ENCODE results near the gene MEF2B.

MEF2B gene

DNA sequence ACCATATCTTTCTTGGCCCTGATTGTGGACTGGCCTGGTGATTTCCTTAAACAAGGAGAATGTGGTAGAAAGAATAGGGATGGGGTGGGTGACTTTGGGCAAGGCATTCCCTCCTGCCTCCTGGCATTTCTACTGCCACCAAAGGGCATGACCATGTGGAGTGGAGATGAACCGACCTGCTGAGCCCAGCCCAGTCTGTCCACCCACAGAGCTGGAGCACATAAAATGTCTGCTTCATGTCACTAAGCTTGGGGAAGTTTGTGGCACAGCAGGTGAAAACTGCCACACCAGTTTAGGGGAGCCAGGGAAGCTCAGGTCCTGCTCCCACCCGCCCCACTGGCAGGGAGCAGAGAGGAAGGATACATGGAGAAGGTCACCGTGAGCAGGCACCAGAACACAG is 38.1 kb downstream of the MEF2B start:
- Mint-ChIP-seq H3K27ac (no peak overlapping the region), H3K9me3 (peaks cover 6% of the 10 kb centered on the region), H3K27me3 (ENCODE audit: low read depth) (no peaks in the 10 kb centered on the region), H3K4me3 (no peak overlapping the region), H3K36me3 (ENCODE audit: low read depth) (peaks cover 41% of the 10 kb centered on the region), H3K4me1 (no peaks in the 10 kb centered on the region)
- TF ChIP-seq, protein P1, sequence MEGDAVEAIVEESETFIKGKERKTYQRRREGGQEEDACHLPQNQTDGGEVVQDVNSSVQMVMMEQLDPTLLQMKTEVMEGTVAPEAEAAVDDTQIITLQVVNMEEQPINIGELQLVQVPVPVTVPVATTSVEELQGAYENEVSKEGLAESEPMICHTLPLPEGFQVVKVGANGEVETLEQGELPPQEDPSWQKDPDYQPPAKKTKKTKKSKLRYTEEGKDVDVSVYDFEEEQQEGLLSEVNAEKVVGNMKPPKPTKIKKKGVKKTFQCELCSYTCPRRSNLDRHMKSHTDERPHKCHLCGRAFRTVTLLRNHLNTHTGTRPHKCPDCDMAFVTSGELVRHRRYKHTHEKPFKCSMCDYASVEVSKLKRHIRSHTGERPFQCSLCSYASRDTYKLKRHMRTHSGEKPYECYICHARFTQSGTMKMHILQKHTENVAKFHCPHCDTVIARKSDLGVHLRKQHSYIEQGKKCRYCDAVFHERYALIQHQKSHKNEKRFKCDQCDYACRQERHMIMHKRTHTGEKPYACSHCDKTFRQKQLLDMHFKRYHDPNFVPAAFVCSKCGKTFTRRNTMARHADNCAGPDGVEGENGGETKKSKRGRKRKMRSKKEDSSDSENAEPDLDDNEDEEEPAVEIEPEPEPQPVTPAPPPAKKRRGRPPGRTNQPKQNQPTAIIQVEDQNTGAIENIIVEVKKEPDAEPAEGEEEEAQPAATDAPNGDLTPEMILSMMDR (IDR thresholded peaks at IDR 0.05; ENCODE audit: unreplicated experiment in 3 of 3): no peak

GRCh38 chr19:19126102-19126501 is 44.0 kb downstream of the MEF2B start:
- Mint-ChIP-seq H3K27me3 (ENCODE audit: low read depth) (no peaks in the 10 kb centered on the region), H3K27ac (no peak overlapping the region), H3K4me1 (no peaks in the 10 kb centered on the region), H3K36me3 (ENCODE audit: low read depth) (peaks cover 53% of the 10 kb centered on the region), H3K9me3 (peaks cover 12% of the 10 kb centered on the region), H3K4me3 (no peak overlapping the region)
- TF ChIP-seq, protein P1 (IDR thresholded peaks at IDR 0.05; ENCODE audit: unreplicated experiment in 3 of 3): no peak

DNA sequence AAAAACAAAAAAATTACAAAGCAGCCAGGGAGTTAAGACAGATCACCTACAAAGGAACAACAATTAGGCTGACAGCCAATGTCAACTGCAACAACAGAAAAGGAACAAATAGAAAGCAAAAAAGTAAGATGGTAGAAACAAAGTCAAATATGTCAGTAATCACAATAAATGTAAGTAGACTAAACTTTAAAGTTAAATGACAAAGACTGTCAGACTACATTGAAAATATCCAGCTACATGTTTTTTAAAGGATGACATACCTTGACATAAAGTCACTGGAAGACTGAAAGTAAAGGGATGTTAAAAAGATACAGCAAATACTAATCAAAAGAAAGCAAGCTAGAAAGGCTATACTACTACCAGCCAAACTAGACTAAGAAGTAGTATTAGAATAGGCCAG is 46.7 kb downstream of the MEF2B start:
- H3K36me3 Mint-ChIP-seq (ENCODE audit: low read depth): peaks cover 43% of the 10 kb centered on the region
- TF ChIP-seq, protein P1 (IDR thresholded peaks at IDR 0.05; ENCODE audit: unreplicated experiment in 3 of 3): no peak
- H3K27me3 Mint-ChIP-seq (ENCODE audit: low read depth): no peaks in the 10 kb centered on the region
- no peak overlapping the region for H3K27ac Mint-ChIP-seq
- peaks cover 12% of the 10 kb centered on the region for H3K9me3 Mint-ChIP-seq
- no peak overlapping the region for H3K4me3 Mint-ChIP-seq
- no peaks in the 10 kb centered on the region for H3K4me1 Mint-ChIP-seq

DNA sequence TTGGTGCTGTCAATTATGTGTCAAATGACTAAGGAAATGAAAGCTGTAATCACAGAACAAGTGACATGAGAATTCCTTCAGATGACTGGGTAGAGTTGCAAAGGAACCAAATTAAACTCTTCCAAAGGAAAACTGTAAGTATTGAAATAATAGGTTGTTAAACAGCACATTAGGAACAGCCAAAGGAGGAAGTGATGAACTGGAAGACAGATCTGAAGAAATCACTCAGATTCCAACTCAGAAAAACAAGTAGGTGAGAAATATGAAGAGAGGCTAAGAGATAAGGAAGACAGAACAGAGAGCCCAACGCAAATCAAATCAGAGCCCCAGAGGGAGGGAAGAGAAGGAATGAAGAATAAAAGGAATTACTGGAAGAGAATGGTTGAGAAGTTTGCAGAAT is 47.2 kb downstream of the MEF2B start:
- Mint-ChIP-seq H3K4me3 (no peak overlapping the region), H3K4me1 (no peaks in the 10 kb centered on the region), H3K27ac (no peak overlapping the region), H3K36me3 (ENCODE audit: low read depth) (peaks cover 41% of the 10 kb centered on the region), H3K9me3 (peaks cover 11% of the 10 kb centered on the region), H3K27me3 (ENCODE audit: low read depth) (no peaks in the 10 kb centered on the region)
- TF ChIP-seq, protein P1 (IDR thresholded peaks at IDR 0.05; ENCODE audit: unreplicated experiment in 3 of 3): no peak

- H3K27ac Mint-ChIP-seq: no peak overlapping the region
- TF ChIP-seq, protein P1 (IDR thresholded peaks at IDR 0.05; ENCODE audit: unreplicated experiment in 3 of 3): no peak
- no peak overlapping the region for H3K4me3 Mint-ChIP-seq
- H3K4me1 Mint-ChIP-seq: no peaks in the 10 kb centered on the region
- H3K27me3 Mint-ChIP-seq (ENCODE audit: low read depth): no peaks in the 10 kb centered on the region
- peaks cover 42% of the 10 kb centered on the region for H3K36me3 Mint-ChIP-seq (ENCODE audit: low read depth)
- H3K9me3 Mint-ChIP-seq: peaks cover 10% of the 10 kb centered on the region
Observed at GRCh38 chr19:19121371-19121770, 48.7 kb downstream of the MEF2B start.

All from nephron (organoid).